ENCODE measurements around the gene EME1.

DNA sequence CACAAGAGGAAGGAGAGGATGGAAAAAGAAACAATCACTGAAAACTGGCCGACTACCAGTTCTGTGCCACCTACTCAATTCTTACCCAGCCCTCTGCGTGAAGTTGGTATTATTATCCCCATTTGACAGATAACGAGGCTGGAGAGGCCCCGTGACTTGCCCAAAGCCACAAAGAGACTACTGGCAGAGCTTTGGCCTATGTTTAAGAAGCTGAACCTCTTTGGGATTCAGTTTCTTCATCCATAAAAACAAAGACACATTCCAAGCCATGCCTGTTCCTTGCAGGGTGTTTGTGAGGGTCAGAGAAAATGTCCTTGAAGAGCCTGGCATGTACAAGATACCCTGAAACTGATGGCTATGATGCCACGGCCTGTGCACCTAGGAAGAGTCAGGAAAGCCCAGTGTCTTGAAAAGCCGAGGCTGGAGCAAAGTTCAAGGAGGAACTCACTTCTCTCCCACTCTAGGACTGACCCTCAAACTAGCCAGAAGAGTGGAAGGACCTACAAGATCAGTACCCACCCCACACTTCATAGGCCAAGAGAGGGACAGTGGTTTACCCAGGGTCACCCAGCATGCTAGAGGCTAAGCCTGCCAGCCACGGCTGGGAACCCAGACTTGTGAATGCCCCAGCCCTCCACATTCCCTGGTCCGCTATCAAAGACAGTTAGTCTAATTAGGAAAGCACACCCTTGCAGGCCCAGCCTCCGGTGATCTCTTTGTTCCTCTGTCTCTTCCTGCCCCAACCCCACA lies 51.4 kb downstream of the EME1 start:
- TF ChIP-seq YY1 (IDR thresholded peaks at IDR 0.05; ENCODE audit: insufficient read depth, insufficient read length) (no peak), ZNF274 (IDR thresholded peaks at IDR 0.05; ENCODE audit: low read depth, low read length) (no peak), SUZ12 (IDR thresholded peaks at IDR 0.05; ENCODE audit: extremely low read depth, insufficient read depth, insufficient read length) (no peak)
